ENCODE data around the gene SPRY1.

SPRY1 gene

GRCh38 chr4:123380728-123381716 lies 15.6 kb upstream of the SPRY1 start:
- DNase-seq = no peak

- DNase-seq = no peak
Observed at GRCh38 chr4:123381996-123382395, 14.6 kb upstream of the SPRY1 start.

- no peak for DNase-seq
Observed at GRCh38 chr4:123383566-123383965, 13.0 kb upstream of the SPRY1 start.

GRCh38 chr4:123386609-123387008 lies 10.0 kb upstream of the SPRY1 start:
- DNase-seq = no peak

- DNase-seq = no peak
Observed at GRCh38 chr4:123390846-123391456, 5.6 kb upstream of the SPRY1 start.

GRCh38 chr4:123393721-123394120 lies 2.9 kb upstream of the SPRY1 start:
- no peak for DNase-seq

- DNase-seq = peak; percentile 70
Observed at GRCh38 chr4:123397144-123398065, 810 bp downstream of the SPRY1 start.

GRCh38 chr4:123398066-123398852 lies 1.7 kb downstream of the SPRY1 start:
- DNase-seq = peak; percentile 75

- peak; percentile 72 for DNase-seq
Observed at GRCh38 chr4:123398853-123399626, 2.4 kb downstream of the SPRY1 start.

- DNase-seq = no peak
Observed at GRCh38 chr4:123399627-123400358, 3.2 kb downstream of the SPRY1 start.

- DNase-seq = no peak
Observed at GRCh38 chr4:123401271-123402120, 4.9 kb downstream of the SPRY1 start.

- no peak for DNase-seq
Observed at GRCh38 chr4:123402121-123402465, 5.5 kb downstream of the SPRY1 start.

- DNase-seq = no peak
Observed at GRCh38 chr4:123403080-123403604, 6.5 kb downstream of the SPRY1 start.

- DNase-seq = no peak
Observed at GRCh38 chr4:123404533-123404932, 7.9 kb downstream of the SPRY1 start.

- DNase-seq = no peak
Observed at GRCh38 chr4:123405267-123405865, 8.8 kb downstream of the SPRY1 start.

- DNase-seq = no peak
Observed at GRCh38 chr4:123406872-123407271, 10.3 kb downstream of the SPRY1 start.

GRCh38 chr4:123408471-123409084 lies 12.0 kb downstream of the SPRY1 start:
- no peak for DNase-seq

GRCh38 chr4:123409334-123409733 lies 12.7 kb downstream of the SPRY1 start:
- DNase-seq = no peak

GRCh38 chr4:123411514-123411913 lies 14.9 kb downstream of the SPRY1 start:
- DNase-seq = no peak
